ENCODE results near the gene ADGRG1.

GRCh38 chr16:57594531-57595031, 33.8 kb upstream of the ADGRG1 start:
- TF ChIP-seq EZH2phosphoT487 (IDR thresholded peaks at IDR 0.05; ENCODE audit: borderline replicate concordance, low read depth, low read length) = no peak
- TF ChIP-seq CTCF (conservative IDR thresholded peaks at IDR 0.05; ENCODE audit: low read length) = no peak

Measured in OCI-LY7 (cell line).